GM19240 (cell line): ENCODE results near the gene SPINT3.

Source experiments
- DNase-seq: peaks from one replicate; pipeline ENCODE4 v3.0.0; 2011; ENCODE audit warnings: low spot score; ENCODE audit not compliant: insufficient read length

SPINT3 gene

GRCh38 chr20:45515147-45515913, at the start of gene SPINT3:
TSS of gene SPINT3 (minus strand) at chr20:45515622. CDS start at chr20:45515608, 14 bp downstream.
- DNase-seq: no peak

GRCh38 chr20:45564760-45565276, 49.4 kb upstream of the SPINT3 start:
- DNase-seq: no peak

GRCh38 chr20:45555198-45555597, 39.8 kb upstream of the SPINT3 start:
- DNase-seq: no peak

- no peak for DNase-seq
Measured at GRCh38 chr20:45552456-45552855, 37.0 kb upstream of the SPINT3 start.

- DNase-seq: no peak
Measured at GRCh38 chr20:45550765-45551164, 35.3 kb upstream of the SPINT3 start.

GRCh38 chr20:45548410-45548809, 33.0 kb upstream of the SPINT3 start:
- no peak for DNase-seq

GRCh38 chr20:45547206-45547770, 31.9 kb upstream of the SPINT3 start, which contains the start of gene EPPIN:
TSS of gene EPPIN (minus strand) at chr20:45547401. CDS start at chr20:45547357, 44 bp downstream.
- no peak for DNase-seq

- DNase-seq: no peak
Measured at GRCh38 chr20:45545754-45546453, 30.5 kb upstream of the SPINT3 start.

GRCh38 chr20:45545351-45545750, 29.9 kb upstream of the SPINT3 start:
- no peak for DNase-seq

GRCh38 chr20:45539382-45539781, 24.0 kb upstream of the SPINT3 start, which contains the start of gene WFDC6:
TSS of gene WFDC6 (minus strand) at chr20:45539482. CDS start at chr20:45539407, 75 bp downstream.
- no peak for DNase-seq

GRCh38 chr20:45538209-45538799, 22.9 kb upstream of the SPINT3 start:
- no peak for DNase-seq

- no peak for DNase-seq
Measured at GRCh38 chr20:45527294-45527693, 11.9 kb upstream of the SPINT3 start.

- no peak for DNase-seq
Measured at GRCh38 chr20:45523821-45524220, 8.4 kb upstream of the SPINT3 start.

- no peak for DNase-seq
Measured at GRCh38 chr20:45518282-45518681, 2.9 kb upstream of the SPINT3 start.

- no peak for DNase-seq
Measured at GRCh38 chr20:45510242-45510862, 5.1 kb downstream of the SPINT3 start.

GRCh38 chr20:45509091-45509490, 6.3 kb downstream of the SPINT3 start:
- no peak for DNase-seq

- no peak for DNase-seq
Measured at GRCh38 chr20:45508068-45508886, 7.1 kb downstream of the SPINT3 start.

- no peak for DNase-seq
Measured at GRCh38 chr20:45507011-45507820, 8.2 kb downstream of the SPINT3 start.

GRCh38 chr20:45506398-45506797, 9.0 kb downstream of the SPINT3 start:
- no peak for DNase-seq
